Measurements from ENCODE around the gene ARHGAP24.

The ARHGAP24 gene

GRCh38 chr4:86031927-86032326 lies 557.0 kb downstream of the ARHGAP24 start:
- no peak for DNase-seq

GRCh38 chr4:86032476-86033022 lies 557.6 kb downstream of the ARHGAP24 start:
- DNase-seq = peak in 6 of 14 donors; percentile 6 to 56 (median 14)

- DNase-seq = peak in 4 of 14 donors; percentile 8 to 70 (median 12)
These were observed 558.2 kb downstream of the ARHGAP24 start for GRCh38 chr4:86033171-86033570.

- DNase-seq = no peak
These were observed 559.7 kb downstream of the ARHGAP24 start for GRCh38 chr4:86034616-86035015.

GRCh38 chr4:86035688-86036087 lies 560.7 kb downstream of the ARHGAP24 start:
- DNase-seq = no peak

GRCh38 chr4:86036736-86037135 lies 561.8 kb downstream of the ARHGAP24 start:
- DNase-seq = no peak

- DNase-seq = no peak
These were observed 563.1 kb downstream of the ARHGAP24 start for GRCh38 chr4:86038037-86038436.

- DNase-seq = peak in 5 of 14 donors; percentile 1 to 21 (median 7)
These were observed 569.0 kb downstream of the ARHGAP24 start for GRCh38 chr4:86043755-86044592.

GRCh38 chr4:86044593-86044985 lies 569.6 kb downstream of the ARHGAP24 start:
- DNase-seq = no peak

GRCh38 chr4:86048426-86048825 lies 573.5 kb downstream of the ARHGAP24 start:
- DNase-seq = no peak

GRCh38 chr4:86050496-86050895 lies 575.5 kb downstream of the ARHGAP24 start:
- no peak for DNase-seq
